Amniotic stem cell (primary cell): ENCODE data around the gene SSBP3.
"Not testable (repeated sequence)": the region's sequence is repeated elsewhere in the genome, so short reads cannot be mapped to it uniquely, and the experiment has no call there.

Experiments
- DNase-seq: peaks from one replicate; lab custom pipeline; 2025; lab: John Stamatoyannopoulos, UW

Gene SSBP3

DNA sequence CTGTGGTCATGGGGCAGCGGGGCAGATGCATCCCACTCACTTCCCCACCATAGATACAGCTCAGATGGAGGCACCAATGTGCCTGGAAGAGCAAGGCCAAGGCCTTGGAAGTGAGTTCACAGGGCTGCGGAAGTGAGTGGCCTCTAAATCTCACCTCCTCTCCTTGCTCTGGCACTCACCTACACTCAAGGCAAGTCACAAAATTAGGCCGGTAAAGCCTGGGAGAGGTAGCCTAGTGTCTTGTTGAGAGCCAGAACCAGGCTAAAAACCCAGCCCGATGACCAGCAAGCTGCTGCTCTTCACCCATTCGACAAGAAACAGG, 57.5 kb downstream of the SSBP3 start:
- DNase-seq: no peak

- no peak for DNase-seq
Observed at GRCh38 chr1:54347955-54348699, 58.1 kb downstream of the SSBP3 start.

DNA sequence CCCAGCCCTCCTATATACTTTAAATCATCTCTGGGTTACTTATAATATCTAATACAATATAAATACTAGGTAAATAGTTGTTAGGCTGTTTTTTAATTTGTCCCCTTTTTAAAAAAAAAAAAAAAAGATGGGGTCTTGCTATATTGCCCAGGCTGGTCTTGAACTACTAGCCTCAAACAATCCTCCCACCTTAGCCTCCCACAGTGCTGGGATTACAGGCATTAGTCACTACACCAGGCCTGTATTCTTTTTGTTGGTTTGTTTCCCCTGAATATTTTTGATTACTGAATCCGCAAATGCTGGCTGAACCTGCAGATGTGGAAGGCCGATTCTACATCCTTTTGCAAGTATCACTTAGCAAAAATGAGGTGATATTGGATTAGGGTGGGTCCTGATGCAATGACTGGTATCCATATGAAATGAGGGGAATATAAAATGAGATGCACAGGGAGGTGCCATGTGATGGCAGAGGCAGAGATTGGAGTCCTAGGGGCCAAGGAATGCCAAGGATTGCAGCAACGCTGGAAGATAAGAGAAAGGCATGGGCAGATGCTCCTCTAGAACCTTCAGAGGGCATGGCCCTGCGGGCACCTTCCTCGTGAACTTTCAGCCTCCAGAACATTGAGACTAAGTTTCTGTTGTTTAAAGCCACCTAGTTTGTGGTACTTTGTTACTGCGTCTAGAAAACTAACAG, 58.8 kb downstream of the SSBP3 start:
- DNase-seq: no peak

GRCh38 chr1:54345548-54345947, 60.6 kb downstream of the SSBP3 start:
- not testable (repeated sequence) for DNase-seq

DNA sequence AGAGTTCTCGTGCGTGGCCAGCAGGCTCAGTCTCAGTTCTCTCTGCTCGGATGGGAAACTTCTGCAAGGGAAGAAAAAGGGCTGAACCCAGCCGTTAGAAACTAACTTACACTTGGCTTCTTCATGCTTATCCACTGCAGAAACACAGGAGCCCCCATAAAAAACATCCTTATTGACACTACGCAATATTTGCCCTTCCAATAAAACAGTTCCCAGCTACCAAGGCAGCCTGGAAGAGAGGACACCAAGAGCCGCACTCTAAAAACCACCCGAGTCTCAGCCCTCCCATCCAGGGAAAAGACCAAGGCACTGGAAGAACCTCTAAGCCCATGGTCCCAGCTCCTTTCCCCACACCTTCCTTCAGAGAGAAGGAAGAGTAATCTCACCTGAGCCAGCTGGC, 61.1 kb downstream of the SSBP3 start:
- no peak for DNase-seq

GRCh38 chr1:54342742-54343687, 63.2 kb downstream of the SSBP3 start:
- DNase-seq: no peak

DNA sequence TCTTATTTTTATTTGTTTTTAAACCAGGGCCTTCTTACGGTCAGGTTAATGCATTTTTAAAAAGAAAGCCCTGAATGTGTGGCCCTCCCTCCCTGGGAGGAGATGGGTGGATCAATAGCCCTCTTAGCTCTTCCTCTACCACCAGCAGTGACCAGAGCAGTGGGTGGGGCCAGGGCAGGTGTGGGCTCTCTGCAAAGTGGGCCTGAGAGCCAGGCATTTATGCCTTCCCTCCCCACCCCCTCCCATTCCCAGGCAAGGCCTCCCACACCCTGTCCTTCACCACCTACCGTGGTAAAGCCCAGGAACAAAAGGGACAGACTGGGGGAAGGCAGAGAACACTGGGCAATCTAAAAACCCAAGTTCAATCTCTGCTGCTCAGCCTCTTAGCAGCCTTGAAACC, 63.9 kb downstream of the SSBP3 start:
- no peak for DNase-seq

GRCh38 chr1:54341763-54342162, 64.4 kb downstream of the SSBP3 start:
- no peak for DNase-seq

DNA sequence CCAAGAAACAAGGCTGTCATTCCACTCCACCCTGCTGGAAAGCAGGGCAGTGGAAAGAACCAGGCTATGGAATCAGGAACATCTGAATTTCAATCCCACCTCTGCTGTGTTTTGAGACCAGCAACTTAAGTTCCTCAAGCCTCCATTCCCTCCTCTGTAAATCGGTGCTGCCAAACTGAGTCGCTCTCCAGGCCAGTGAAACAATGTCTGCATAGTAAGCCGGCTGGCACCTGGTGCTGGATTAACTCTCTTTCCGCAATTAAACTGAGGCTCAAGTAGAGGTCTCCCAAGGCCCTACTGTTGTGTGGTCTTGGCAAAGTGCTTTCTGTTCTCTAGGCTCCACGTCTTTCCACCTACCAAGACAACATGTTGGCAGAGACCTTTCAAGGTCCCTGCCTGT, 65.3 kb downstream of the SSBP3 start:
- no peak for DNase-seq

GRCh38 chr1:54340434-54340833, 65.8 kb downstream of the SSBP3 start:
- no peak for DNase-seq

DNA sequence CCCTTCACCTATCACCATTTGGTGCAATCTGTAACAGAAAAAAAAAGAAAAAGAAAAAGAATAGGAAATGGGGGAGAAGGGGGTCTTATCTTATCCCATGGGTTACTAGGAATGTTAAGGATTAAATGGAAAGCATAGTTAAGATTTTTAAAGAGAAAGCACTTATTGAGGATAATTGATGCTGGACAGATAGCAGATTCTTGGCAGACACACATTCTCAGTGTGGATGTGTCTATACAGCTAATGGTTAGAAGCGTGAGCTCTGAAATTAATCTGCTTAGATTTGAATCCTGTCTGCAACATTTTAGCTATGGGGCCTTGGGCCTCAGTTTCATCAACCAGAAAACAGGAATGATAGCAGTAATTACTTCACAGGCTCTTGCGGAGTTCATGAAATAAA, 67.1 kb downstream of the SSBP3 start:
- no peak for DNase-seq

DNA sequence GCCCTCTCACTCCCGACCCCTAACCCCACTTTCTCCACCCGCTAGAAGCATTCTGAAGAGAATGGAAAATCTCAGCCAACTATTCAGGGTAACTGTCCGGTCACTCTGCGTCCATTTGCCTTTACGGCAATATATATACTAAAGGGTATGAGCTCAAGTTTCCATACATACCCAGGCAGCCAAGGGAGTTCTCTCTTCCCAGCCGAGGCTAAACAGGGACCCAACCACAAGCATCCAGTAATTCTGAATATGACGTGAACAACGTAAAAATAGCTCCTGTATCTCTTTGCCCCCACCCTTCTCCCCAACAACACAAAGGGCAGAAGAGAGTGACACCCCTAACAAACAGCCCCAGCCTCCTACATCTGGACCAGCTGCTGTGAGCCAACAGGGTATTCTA, 67.7 kb downstream of the SSBP3 start:
- no peak for DNase-seq

DNA sequence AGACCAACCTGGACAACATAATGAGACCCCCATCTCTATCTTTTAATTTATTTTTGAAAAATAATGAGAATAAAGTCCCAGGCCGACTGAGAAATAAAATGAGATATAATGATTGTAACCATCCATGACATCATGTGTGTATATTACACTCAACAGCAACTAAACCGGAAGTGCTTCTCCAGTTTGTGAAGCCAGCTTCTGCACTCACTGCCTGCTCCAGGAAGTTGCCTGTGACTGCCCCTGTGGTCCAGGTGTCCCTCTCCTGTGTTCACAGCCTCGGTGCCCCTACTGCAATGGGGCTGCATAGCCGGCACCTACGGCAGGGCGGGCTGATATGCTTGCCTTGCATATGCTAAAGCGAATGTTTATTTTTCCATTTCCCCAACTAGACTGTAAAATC, 68.3 kb downstream of the SSBP3 start:
- DNase-seq: no peak

DNA sequence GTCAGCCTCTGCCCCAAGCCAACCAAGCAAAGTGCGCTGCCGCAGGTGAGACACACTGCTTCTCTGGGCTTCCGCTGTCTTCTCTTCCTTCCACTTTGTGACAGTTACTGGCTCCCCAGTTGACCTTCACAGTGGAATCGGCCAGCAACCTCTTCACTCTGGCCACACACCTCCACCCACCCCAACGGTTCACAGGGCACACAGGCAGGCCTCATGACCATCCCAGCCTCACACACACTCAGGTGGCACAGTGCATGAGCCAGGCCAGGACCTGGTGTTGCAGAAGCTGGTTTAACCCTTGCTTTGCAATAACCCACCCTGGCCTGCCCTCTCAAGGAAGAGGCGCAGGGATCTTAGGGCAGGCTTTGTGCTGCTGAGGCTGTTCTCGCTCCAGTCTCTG, 69.2 kb downstream of the SSBP3 start:
- no peak for DNase-seq

GRCh38 chr1:54336116-54336515, 70.1 kb downstream of the SSBP3 start:
- no peak for DNase-seq

GRCh38 chr1:54335755-54336108, 70.5 kb downstream of the SSBP3 start:
- DNase-seq: peak; percentile 81

GRCh38 chr1:54335011-54335754, 71.0 kb downstream of the SSBP3 start:
- no peak for DNase-seq

- DNase-seq: no peak
Observed at GRCh38 chr1:54332781-54333585, 73.2 kb downstream of the SSBP3 start.

- no peak for DNase-seq
Observed at GRCh38 chr1:54331843-54332463, 74.2 kb downstream of the SSBP3 start.

DNA sequence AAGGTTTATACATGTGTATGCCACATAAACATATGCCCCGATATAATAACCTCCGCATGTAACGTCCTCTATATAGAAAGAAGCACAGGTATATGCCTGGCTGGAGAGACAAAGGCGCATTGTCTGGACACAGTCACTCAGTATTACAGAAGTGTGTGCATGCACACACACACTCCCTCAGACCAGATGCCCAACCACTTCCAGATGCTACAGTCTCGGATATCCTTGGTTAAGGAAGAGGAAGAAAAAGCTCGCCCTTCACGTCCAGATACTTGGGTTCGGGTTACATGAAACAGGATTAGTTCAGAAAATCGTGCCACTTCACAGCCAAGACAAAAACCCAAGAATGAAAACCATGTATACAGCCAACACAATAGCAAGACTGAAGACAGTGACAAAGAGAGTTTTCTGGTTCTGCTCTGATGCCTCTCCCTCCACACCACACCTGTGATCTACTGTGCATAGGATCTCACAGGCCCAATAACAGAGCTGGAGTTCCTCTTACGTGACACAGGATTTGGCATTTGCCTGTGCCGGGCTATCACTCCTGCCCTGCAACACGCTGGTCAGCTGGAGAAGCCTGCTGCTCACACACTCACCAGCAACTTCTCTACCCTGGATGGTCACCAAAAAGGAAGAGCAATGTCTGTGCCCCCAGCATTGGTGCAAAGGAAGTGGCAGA, 75.0 kb downstream of the SSBP3 start:
- no peak for DNase-seq
